Neuronal stem cell (in vitro differentiated cells): ENCODE measurements around the gene CGB1.
"Not testable (repeated sequence)": the region's sequence is repeated elsewhere in the genome, so short reads cannot be mapped to it uniquely, and the experiment has no call there.

ENCODE experiments used
- DNase-seq: peaks from one replicate; pipeline ENCODE4 v3.0.0-alpha.2; 2013; ENCODE audit warnings: low spot score
- H2AFZ ChIP-seq: one replicate; pipeline ENCODE4 v1.6.1; 2013; ENCODE audit warnings: mild to moderate bottlenecking, low read length, inconsistent platforms
- H2AK5ac ChIP-seq: 2 replicates; pipeline ENCODE4 v1.6.1; 2013; ENCODE audit warnings: low read depth, mild to moderate bottlenecking, inconsistent platforms, low read length, moderate library complexity, mixed read lengths
- H2BK120ac ChIP-seq: 2 replicates; pipeline ENCODE4 v1.6.1; 2013; ENCODE audit warnings: low read depth, mild to moderate bottlenecking, inconsistent platforms, low read length, moderate library complexity, mixed read lengths
- H2BK12ac ChIP-seq: one replicate; pipeline ENCODE4 v1.6.1; 2013; ENCODE audit warnings: low read length, inconsistent platforms
- H2BK15ac ChIP-seq: 2 replicates; pipeline ENCODE4 v1.6.1; 2013; ENCODE audit warnings: mild to moderate bottlenecking, low read length, inconsistent platforms, mixed read lengths
- H2BK5ac ChIP-seq: one replicate; pipeline ENCODE4 v1.6.1; 2013; ENCODE audit warnings: inconsistent platforms, mild to moderate bottlenecking, low read length, moderate library complexity
- H3K14ac ChIP-seq: one replicate; pipeline ENCODE4 v1.6.1; 2013; ENCODE audit warnings: low read length, inconsistent platforms
- H3K18ac ChIP-seq: 2 replicates; pipeline ENCODE4 v1.6.1; 2013; ENCODE audit warnings: low read length, inconsistent platforms
- H3K23ac ChIP-seq: 2 replicates; pipeline ENCODE4 v1.6.1; 2013; ENCODE audit warnings: low read depth, mild to moderate bottlenecking, mixed read lengths, low read length, inconsistent platforms; ENCODE audit not compliant: poor library complexity
- H3K27ac ChIP-seq: replicated peaks from 3 replicates; pipeline ENCODE4 v1.5.1; 2013; ENCODE audit warnings: low read length, inconsistent platforms
- H3K27me3 ChIP-seq, 3 experiments: 2 replicates each; pipeline ENCODE4 v1.6.1; 2013; ENCODE audit warnings: low read length in 3 of 3, mild to moderate bottlenecking in 2 of 3, inconsistent platforms in 1 of 3, low read depth in 1 of 3, mixed read lengths in 1 of 3, moderate library complexity in 1 of 3; ENCODE audit not compliant: control insufficient read depth in 3 of 3, insufficient read depth in 3 of 3
- H3K36me3 ChIP-seq, 2 donors: replicated peaks in 1 of 2; 2 replicates each; pipeline ENCODE4 v1.6.1; 2013; ENCODE audit warnings: low read length in 2 of 2; ENCODE audit not compliant: control insufficient read depth in 2 of 2, insufficient read depth in 2 of 2
- H3K4ac ChIP-seq: 2 replicates; pipeline ENCODE4 v1.6.1; 2013; ENCODE audit warnings: inconsistent platforms, mild to moderate bottlenecking, low read length, moderate library complexity
- H3K4me1 ChIP-seq, 2 donors: 1 replicate in 1 of 2; 2 replicates in 1 of 2; pipeline ENCODE4 v1.6.1; 2013; ENCODE audit warnings: low read length in 2 of 2, low read depth in 1 of 2; ENCODE audit not compliant: control insufficient read depth in 2 of 2, insufficient read depth in 1 of 2
- H3K4me2 ChIP-seq: one replicate; pipeline ENCODE4 v1.6.1; 2013; ENCODE audit warnings: mild to moderate bottlenecking, low read length, inconsistent platforms; ENCODE audit not compliant: insufficient read depth, poor library complexity, severe bottlenecking
- H3K4me3 ChIP-seq, 2 donors: 2 replicates each; pipeline ENCODE4 v1.5.1; 2013; ENCODE audit warnings: low read length in 2 of 2, mild to moderate bottlenecking in 2 of 2, inconsistent platforms in 1 of 2, moderate library complexity in 1 of 2
- H3K79me1 ChIP-seq: one replicate; pipeline ENCODE4 v1.6.1; 2013; ENCODE audit warnings: low read depth, mild to moderate bottlenecking, inconsistent platforms, low read length, moderate library complexity
- H3K9ac ChIP-seq: one replicate; pipeline ENCODE4 v1.6.1; 2013; ENCODE audit warnings: mild to moderate bottlenecking, low read depth, low read length, inconsistent platforms; ENCODE audit not compliant: poor library complexity
- H3K9me3 ChIP-seq, 2 donors: replicated peaks in 1 of 2; 2 replicates each; pipeline versions ENCODE3 to v1.6.1; 2013; ENCODE audit warnings: low read length in 2 of 2, mild to moderate bottlenecking in 2 of 2, inconsistent platforms in 1 of 2, low read depth in 1 of 2, mixed read lengths in 1 of 2, moderate library complexity in 1 of 2; ENCODE audit not compliant: control insufficient read depth in 2 of 2, insufficient read depth in 1 of 2
- H4K8ac ChIP-seq: one replicate; pipeline ENCODE4 v1.6.1; 2013; ENCODE audit warnings: low read depth, mild to moderate bottlenecking, inconsistent platforms, low read length, moderate library complexity
- H4K91ac ChIP-seq: one replicate; pipeline ENCODE4 v1.6.1; 2013; ENCODE audit warnings: low read length, low read depth, mild to moderate bottlenecking, inconsistent platforms; ENCODE audit not compliant: poor library complexity
- WGBS, 2 donors: extraction: QIAGEN DNeasy Blood & Tissue Kit; methylation state at CpG; one replicate each; pipeline ENCODE4 v1.1.7; 2013; ENCODE audit warnings: missing lambda C conversion rate in 2 of 2, mixed read lengths in 1 of 2; ENCODE audit not compliant: insufficient read length in 2 of 2, insufficient replicate concordance in 1 of 2; ENCODE audit errors: extremely low coverage in 2 of 2; 5-methylcytosine and 5-hydroxymethylcytosine counted together

The CGB1 gene

GRCh38 chr19:49029749-49030148 is 6.9 kb downstream of the CGB1 start:
- H2BK15ac ChIP-seq, H3K4me1 ChIP-seq, H2BK5ac ChIP-seq, H3K18ac ChIP-seq, H2AK5ac ChIP-seq, H2BK120ac ChIP-seq, H2BK12ac ChIP-seq, H3K4ac ChIP-seq, H4K8ac ChIP-seq, H3K9ac ChIP-seq, H3K36me3 ChIP-seq, DNase-seq, H3K27ac ChIP-seq, H3K27me3 ChIP-seq, H3K9me3 ChIP-seq, H4K91ac ChIP-seq, H3K23ac ChIP-seq, H3K4me3 ChIP-seq, H3K4me2 ChIP-seq, H3K14ac ChIP-seq, H2AFZ ChIP-seq, H3K79me1 ChIP-seq: not testable (repeated sequence)
- no CpG with 5 or more reads among the region's 14 CpGs for WGBS, 2 donors

- H4K8ac ChIP-seq, H3K4me1 ChIP-seq, H3K9me3 ChIP-seq, H2AK5ac ChIP-seq, H3K4ac ChIP-seq, H3K18ac ChIP-seq, H2BK12ac ChIP-seq, H3K79me1 ChIP-seq, H2BK5ac ChIP-seq, H3K4me2 ChIP-seq, H2AFZ ChIP-seq, H3K9ac ChIP-seq, H4K91ac ChIP-seq, H3K27me3 ChIP-seq, H2BK15ac ChIP-seq, H3K23ac ChIP-seq, H3K4me3 ChIP-seq, DNase-seq, H2BK120ac ChIP-seq, H3K27ac ChIP-seq, H3K14ac ChIP-seq, H3K36me3 ChIP-seq: not testable (repeated sequence)
- WGBS, 2 donors, result no CpG with 5 or more reads among the region's 9 CpGs
Measured at GRCh38 chr19:49028686-49029085, 8.0 kb downstream of the CGB1 start.

GRCh38 chr19:49025599-49025998 is 11.1 kb downstream of the CGB1 start:
- H2BK12ac ChIP-seq, H3K14ac ChIP-seq, H2AK5ac ChIP-seq, H3K4ac ChIP-seq, H3K27ac ChIP-seq, H3K9ac ChIP-seq, H3K4me3 ChIP-seq, H3K9me3 ChIP-seq, H4K8ac ChIP-seq, H2BK120ac ChIP-seq, H3K36me3 ChIP-seq, H3K27me3 ChIP-seq, H3K4me1 ChIP-seq, H2BK5ac ChIP-seq, H3K79me1 ChIP-seq, H2AFZ ChIP-seq, H3K23ac ChIP-seq, H2BK15ac ChIP-seq, H3K18ac ChIP-seq, H3K4me2 ChIP-seq, DNase-seq, H4K91ac ChIP-seq: not testable (repeated sequence)
- WGBS, 2 donors, result no CpG with 5 or more reads among the region's 23 CpGs

GRCh38 chr19:49025088-49025487 is 11.6 kb downstream of the CGB1 start:
- not testable (repeated sequence) for H2BK5ac ChIP-seq, H3K14ac ChIP-seq, H2AK5ac ChIP-seq

More at GRCh38 chr19:49025088-49025487, 11.6 kb downstream of the CGB1 start:
- H3K27me3 ChIP-seq, H3K27ac ChIP-seq, H3K79me1 ChIP-seq, H3K9me3 ChIP-seq, H4K91ac ChIP-seq, H3K9ac ChIP-seq, H3K4me1 ChIP-seq, H3K18ac ChIP-seq, H2BK15ac ChIP-seq, H3K4me2 ChIP-seq, H3K23ac ChIP-seq, H2BK12ac ChIP-seq, H3K36me3 ChIP-seq, DNase-seq, H2BK120ac ChIP-seq, H3K4me3 ChIP-seq, H3K4ac ChIP-seq, H4K8ac ChIP-seq, H2AFZ ChIP-seq: not testable (repeated sequence)
- WGBS, 2 donors, result no CpG with 5 or more reads among the region's 6 CpGs
